Limb (tissue), 2 donors: Measurements from ENCODE around the gene TMCO4.

Source experiments
- DNase-seq, 2 donors: peaks; one replicate each; pipeline ENCODE4 v3.0.0-alpha.2; 2016; ENCODE audit errors: extremely low spot score in 2 of 2

TMCO4 gene

DNA sequence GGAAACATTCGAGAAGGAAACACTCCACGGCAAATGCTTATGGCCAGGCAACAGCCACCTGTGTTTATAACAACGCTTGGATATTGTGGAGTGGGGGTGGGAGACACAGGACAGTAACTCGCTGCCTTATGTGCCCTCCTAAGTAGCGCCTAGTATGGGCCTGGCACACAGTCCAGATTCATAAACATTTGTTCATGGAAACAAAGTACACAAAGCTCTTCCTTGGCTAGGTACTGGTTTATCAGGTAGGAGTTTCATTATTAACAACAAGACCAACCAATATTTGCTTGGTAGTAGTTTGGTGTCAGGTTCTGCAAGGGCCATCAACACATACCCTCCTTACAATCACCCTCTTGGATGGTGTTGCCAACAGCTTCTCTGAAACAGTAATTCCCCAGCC, 23.4 kb downstream of the TMCO4 start:
- no peak for DNase-seq

DNA sequence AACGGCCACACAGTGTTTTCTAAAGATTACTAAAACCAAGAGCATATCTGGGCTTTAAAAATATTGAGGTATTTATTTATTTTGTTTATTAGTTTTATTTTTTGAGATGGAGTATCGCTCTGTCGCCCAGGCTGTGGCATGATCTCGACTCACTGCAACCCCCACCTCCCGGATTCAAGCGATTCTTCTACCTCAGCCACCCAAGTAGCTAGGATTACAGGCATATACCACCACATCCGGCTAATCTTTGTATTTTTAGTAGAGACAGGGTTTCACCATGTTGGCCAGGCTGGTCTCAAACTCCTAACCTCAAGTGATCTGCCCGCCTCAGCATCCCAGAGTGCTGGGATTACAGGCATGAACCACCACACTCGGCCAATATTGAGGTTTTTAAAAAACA, 23.9 kb downstream of the TMCO4 start:
- DNase-seq: no peak

DNA sequence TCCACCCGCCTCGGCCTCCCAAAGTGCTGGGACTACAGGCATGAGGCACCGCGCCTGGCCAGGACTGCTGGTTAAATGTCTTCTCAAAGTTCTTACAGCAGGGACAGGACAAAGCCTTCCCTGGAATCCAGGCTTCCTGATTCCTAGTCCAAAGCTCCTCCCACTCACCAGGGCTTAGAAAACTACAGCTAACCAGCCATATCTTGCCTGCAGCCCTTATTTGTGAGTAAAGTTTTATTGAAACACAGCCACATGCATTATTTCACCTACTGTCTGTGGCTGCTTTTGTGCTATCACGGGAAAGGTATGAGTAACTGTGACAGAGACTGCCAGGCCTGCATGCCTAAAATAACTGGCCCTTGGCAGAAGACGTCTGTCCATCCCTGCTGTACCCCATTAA, 24.4 kb downstream of the TMCO4 start:
- no peak for DNase-seq

DNA sequence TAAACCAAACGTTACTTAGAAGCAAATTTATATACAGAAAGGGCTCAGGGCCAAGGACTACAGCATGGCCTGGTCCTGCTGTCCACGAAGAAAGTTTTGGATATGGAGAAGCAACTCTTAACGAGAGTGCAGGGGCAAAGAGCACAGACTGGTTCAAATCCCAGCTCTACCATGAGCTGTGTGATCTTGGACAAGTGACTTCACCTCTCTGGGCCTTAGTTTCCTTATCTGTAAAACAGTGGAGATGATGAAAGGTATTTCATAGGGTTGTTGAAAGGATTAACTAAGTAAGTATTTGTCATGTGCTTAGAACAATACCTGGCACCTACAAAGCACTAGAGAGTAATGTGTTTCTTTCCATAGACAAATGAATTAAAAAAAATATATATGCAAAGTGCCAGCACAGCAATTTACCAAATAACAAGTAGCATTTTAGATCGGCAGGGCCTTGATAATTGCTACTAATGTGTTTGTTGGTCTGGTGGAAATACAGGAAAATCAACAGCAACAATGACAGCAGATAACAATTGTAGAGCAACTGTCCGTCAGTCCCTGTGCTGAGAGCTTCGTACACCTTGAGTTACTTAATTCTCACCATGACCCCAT, 25.4 kb downstream of the TMCO4 start:
- no peak for DNase-seq

DNA sequence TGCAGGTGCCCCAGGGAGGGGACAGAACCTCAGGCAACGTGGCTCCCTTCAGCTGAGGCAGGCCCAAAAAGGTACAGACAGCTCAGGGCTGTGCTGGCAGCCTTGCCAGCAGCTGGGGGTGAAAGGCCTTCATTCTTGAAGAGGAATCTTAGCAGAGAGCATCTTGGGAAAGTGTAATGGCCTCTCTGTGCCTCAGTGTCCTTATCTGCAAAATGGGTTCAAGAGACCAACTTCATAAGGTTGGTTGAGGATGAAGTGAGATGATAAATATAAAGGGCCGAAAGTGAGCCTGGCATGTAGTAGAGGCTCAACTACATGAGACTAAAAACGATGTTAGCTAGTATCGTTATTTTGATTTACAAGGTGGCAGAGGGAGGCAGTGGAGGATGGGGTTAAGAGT, 26.2 kb downstream of the TMCO4 start:
- no peak for DNase-seq

DNA sequence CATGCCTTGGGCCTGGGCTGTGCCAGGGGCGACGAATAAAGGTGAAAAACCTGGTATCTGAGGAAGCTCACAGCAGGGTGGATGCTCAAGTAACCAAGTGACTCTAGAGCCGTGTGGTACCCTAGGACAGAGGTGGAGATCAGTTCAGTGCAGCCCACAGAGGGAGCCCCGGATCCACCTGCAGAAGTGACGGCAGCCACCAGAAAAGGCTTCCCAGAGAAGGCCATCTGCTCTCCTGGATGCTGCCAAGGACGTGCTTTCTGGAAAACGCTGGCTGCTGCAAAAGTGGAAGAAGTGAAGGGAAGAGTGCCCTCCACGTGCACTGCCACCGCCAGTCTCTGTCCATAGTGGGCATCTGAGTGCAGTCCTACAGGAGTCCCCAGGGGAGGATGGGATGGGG, 27.7 kb downstream of the TMCO4 start:
- DNase-seq: no peak

DNA sequence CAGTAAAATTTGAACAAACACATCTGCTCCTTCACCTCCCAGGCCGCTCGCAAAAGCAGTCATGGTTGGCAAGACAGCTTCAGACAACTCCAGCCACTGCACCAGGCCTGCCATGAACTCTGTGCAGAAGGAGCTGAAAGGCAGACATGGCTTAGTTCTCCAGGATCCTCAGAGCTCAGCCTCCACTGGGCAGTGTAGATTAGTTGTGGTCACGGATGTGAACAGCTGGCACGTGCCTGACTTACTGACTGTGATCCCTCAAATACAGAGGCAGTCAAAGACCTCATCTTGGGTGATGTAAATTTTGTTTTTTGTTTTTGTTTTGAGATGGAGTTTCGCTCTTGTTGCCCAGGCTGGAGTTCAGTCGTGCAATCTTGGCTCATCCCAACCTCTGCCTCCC, 28.4 kb downstream of the TMCO4 start:
- DNase-seq: no peak

DNA sequence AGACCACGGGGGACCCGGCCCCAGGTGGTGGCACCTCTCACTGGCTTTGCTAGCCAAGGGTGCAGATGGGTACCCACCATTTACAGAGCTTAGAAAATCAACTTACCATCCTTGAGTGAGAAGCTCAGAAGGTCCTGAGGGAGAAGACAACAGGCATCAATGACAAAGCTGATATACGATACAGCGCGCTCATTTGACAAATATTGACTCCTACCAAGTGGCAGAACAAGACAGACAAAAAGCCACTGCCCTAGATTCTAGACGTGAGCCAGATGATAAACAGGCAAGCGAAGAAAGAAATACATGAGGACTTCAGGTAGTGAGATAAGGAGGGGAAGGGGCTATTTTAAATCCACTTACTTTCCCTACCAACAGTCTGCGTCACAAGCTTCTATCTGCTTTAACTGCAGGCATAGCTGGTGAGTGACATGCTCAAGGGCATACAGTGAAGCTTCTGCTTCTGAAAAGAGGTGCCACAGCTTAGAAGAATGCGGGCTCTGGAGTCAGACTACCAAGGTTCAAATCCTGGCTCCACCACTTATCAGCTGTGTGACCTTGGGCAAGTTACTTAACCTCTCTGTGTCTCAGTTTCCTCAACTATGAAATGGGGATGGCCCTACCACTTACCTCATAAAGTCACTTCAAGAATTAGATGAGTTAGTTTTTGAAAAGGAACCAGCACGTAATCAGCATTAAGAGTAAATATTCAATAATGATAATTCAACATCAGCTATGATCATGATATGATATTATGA, 29.1 kb downstream of the TMCO4 start:
- DNase-seq: no peak

DNA sequence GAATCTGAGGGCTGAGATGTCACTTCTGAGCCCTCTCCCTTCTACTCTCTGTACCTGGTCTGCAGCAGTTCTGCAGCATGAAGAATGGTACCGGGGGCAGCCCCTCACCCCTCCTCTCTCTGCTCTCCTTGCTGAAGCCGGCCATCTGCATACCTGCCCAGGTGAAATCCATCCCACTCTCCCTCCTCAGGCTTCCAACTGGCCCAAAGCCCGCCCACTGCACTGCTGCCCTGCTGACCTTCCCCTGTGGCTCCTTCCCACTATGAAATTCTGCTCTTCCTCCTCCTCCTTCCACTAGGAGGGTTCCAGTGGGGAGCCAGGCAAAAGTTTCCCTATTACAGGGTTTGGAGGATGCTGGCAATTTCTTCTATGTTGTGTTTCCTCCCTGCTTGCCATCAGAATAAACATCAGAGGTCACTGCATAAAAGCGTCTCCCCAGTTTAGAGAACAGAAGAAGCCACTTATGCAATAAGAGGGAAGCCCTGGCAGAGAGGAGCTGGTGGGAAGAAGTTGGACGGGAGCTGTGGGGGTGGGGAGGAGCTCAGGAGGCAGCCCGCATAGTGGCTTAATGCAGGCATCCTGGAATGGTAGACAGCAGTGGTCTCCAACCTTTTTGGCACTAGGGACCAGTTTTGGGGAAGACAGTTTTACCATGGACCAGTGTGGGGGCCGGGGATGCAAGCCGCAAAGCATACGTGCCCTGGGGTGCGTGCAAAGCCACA, 30.3 kb downstream of the TMCO4 start:
- DNase-seq: no peak

DNA sequence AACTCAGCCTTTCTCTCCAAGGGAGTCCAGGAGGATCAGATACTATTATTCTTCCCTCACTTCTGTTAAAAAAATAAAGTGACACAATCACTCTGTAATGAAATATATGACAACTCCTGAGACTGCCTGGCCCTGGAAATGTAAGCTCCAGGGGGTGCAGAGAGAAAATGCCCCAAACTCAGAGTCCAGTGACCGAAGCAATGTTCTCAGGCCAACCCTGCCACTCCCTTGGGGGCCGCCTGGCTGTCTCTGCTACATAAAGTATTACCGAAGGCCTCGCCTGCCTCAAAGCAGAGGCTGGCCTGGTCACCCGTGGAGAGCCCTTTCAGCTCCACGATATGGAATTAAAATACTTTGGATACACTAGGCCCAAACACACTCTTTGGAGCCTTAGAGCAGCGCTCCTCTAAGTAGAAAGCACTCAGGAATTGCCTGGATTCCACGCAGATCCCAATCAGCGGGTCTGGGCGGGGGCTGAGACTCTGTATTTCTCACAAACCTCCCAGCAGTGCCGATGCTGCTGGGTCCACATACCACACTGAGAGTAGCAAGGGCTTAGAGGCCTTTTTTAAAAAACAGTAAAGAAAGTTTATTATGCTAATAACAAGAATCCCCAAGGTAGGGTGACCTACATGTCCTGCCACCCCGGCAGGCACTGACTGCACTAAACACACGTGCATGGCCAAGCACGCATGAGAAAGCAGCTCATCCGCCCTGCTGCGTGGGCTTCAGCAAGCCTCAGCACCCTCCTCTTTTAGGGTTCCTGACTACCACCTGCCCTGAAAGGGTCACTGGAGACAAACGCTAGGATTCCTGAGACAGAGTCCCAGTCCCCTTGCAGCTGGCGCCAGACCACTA, 31.1 kb downstream of the TMCO4 start:
- DNase-seq: no peak

DNA sequence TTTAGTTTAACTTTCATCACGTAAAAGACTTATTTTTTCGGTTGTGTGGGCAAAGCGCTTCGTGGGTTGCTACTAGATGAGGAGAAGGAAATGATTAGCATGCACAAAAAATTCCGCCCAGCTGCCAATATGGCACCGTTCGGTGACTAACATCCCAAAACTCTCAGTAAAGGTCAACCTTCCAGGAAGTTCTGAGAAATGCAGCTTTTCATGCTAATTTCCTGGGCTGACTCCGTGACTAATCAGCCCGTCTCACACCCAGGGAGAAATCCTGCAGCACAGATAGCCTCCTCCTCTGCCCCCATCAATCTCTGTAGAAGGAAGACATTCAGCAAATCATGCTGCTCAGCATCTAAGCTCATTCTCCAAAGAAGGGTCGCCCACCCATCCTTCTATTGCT, 34.1 kb downstream of the TMCO4 start:
- DNase-seq: no peak

DNA sequence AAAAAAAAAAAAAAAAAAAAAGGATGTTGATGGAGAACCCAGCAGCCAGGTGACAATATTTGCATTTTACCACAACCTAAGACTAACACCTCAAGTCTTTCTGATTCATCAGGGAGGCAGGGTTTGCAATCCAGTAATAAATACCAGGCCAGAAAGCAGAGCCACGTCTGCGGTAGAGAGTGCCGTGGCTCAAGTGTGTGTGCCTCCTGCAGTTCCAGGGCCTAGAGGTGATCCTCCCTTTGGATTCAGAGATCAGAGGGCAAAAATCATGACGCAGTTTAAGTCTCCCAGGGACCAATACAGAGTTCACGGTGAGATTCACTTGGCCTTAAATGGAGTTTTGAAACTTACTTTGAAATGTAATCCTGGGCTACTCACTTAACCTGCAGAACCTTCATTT, 34.9 kb downstream of the TMCO4 start:
- no peak for DNase-seq

DNA sequence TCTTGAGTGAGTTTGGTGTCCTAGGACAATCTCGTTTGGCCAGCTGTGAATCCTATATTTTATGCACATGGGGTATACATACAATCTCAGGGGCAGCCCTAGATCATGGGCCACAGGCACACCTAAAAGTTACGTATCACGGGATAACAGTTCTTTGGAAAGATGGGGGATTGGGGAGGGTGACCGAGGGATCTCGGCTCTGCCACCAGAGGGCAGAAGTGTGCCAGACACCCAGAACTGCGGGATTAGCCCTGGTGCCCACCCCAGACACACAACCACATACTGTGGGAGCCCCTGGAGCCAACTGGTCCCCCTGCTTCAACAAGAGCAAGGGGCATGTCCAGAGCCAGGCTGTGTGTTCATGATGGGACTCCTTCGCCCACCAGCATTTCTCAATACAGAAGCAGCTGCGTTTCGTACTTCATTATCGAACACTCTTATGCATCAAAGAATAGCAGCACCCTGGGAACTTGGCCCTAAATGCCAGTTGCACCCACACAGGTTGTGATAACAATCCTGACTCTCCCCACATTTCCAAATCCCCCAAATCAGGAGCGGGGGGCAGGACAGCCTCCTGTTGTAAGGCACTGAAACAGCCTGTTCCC, 37.4 kb downstream of the TMCO4 start:
- no peak for DNase-seq

DNA sequence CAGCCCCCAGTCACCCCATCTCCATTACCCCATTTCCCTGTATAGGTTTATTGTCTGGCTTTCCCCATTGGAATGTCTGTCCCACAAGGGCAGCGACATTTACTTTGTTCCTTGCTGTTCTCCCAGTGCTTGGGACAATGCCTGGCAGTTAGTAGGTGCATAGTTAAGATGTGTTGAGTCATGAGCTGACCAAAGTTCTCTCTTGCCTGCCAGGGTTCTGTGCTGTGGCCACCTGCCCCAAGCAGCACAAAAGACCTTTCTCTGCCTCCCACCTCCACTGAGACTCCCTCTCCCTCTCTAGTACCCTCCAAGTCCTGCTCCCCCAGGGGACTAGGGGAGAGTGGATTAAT, 40.0 kb downstream of the TMCO4 start:
- DNase-seq: no peak

DNA sequence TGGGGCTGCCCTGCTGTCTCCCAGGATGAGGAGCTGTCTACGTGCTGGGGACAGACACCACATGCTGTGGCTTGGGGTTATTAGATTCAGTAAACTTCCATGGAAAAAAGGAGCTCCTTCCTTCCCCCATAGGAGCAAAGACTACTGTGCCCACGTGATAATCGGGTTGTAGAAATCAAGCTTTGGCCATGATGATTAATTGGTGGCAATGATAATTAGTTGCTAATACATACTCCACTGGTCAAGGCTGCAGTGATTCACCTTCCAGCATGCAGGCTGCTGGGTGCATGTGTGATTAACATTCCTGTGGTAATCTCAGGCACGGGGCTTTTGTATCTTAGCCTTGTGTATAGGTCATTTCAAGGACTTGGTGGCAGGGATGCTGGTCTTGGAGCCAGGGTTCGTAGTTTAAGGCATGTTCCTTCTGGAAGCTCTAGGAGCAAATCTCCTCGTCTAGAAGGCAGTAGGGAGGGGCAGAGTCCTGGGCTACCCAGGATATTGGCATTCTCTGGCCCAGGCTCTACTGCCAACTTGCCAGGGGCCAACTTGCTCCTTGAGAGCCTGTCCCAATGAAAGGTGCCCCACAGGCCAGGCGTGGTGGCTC, 41.4 kb downstream of the TMCO4 start:
- DNase-seq: no peak

DNA sequence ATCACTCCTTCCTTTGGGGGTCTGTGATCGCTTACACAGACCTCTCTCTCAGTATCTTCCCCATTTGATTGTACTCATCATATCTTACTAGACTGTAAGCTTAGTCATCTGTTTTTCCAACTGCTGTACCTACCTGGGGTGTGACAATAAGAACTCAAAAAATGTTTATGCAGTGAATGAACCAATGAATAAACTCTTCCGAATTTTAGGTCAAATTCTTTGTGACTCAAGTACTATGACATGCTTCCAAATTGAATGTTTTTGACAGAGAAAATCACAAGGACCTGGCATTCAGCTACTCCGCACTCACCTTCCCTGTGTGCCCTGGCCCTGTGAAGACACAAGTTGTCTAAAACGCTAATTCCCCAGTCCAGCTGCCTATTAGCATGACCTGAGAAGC, 42.1 kb downstream of the TMCO4 start:
- DNase-seq: no peak

DNA sequence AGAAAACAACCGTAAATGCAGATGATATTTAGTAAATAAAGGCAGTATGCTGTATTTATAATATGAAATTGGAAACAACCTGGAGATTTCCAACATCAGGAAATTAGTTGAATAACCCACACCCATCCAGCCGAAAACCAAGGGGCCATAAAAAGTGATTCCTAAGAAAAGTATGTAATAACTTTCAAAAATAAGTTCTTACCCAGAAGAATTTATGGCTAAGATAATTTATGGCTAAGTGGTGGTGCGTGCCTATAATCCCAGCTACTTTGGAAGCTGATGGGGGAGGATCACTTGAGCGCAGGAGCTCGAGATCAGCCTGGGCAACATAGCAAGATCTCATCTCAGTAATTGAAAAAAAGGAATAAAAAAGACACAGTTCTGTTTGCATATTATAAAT, 43.2 kb downstream of the TMCO4 start:
- no peak for DNase-seq

DNA sequence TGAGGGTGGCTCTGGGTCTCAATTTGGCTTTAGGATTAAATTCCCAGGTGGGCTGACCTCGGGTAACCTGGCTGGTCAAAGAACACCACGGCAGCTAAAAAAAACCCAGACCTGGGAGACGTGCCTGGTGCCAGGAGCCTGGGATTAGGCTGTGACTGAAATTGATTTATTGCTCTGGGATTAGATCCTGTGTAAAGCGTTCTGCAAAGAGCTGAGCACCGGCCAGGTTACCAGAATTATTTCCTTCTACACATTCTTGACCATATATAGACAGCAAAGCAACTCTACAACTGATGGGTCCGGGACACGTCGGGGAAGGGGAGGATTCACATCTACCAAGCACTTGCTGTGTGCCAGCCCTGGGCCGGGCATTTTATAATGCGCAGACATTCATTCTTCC, 45.2 kb downstream of the TMCO4 start:
- DNase-seq: no peak

DNA sequence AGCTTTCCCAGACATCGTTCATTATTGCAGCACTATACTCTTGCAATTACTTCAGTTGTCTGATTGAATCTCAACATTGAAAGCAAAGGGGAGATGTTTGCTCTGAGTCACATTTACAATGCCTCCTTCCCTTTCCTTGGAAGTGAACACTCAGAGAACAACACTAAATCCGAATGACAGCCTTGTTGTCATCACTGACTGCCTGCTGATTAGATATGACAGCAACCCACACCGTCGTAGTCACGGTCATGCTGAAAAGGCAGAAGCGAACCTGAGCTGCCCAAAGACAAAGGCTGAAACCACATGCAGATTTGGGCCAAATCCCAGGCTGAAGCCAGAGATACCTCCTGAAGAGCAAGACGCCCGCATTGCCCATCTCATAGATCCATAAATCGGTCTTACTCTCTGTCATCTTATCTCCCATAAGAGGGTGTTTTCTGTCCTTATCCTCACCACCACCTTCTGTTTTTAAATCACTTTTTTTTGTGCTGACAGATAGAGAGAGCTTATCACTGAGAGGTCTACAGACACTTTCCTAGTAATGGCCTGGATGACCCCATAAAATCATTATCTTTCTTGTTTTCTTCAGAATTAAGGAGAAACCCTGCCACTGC, 47.5 kb downstream of the TMCO4 start:
- no peak for DNase-seq

DNA sequence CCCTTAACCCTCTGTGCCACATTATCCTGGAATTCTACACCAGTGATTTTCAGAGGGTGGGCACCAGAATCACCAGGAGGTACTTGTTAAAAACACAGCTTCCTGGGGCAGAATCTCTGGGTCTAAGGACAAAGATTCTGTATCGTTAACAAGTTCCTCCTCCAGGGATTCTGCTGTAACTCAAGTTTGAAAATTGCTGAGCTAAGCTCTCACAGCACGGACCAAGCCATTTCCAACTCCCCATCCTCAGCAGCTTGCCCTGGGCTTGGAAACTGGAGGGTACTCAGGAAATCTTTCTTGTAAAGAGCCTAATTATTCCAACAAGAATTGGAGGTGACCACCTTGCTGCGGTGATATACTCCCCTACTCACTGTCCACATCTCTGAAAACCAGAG, 48.8 kb downstream of the TMCO4 start:
- no peak for DNase-seq
